HepG2 (cell line): ENCODE results near the gene LEFTY2. TPM values are rescaled to one million over a fixed set of nuclear protein-coding genes. Genes with fewer than 3 reads are reported as not detected.

Experiments used
- ARNTL ChIP-seq: sonication (generic); formaldehyde crosslinking; IDR thresholded peaks from 2 replicates; pipeline ENCODE4 v1.4.0; 2020; ENCODE audit warnings: mild to moderate bottlenecking, missing genetic modification reagents
- ATF7-NPFF ChIP-seq: sonication (generic); formaldehyde crosslinking; IDR thresholded peaks from 2 replicates; pipeline ENCODE4 v1.8.1; 2023; ENCODE audit warnings: mild to moderate bottlenecking, low read depth, missing genetic modification reagents, moderate library complexity
- MBNL3 ChIP-seq: fragments of 250-450 bp; sonication (Bioruptor Pico); conservative IDR thresholded peaks from 2 replicates; pipeline ENCODE4 v1.8.0; 2022; ENCODE audit warnings: mild to moderate bottlenecking, inconsistent platforms
- NPAS2 ChIP-seq: sonication (generic); formaldehyde crosslinking; IDR thresholded peaks from 2 replicates; pipeline ENCODE4 v1.8.0; 2022; ENCODE audit warnings: mild to moderate bottlenecking, missing genetic modification reagents, borderline replicate concordance
- PHF20 ChIP-seq: sonication (generic); formaldehyde crosslinking; IDR thresholded peaks from 2 replicates; pipeline ENCODE4 v1.5.0; 2020; ENCODE audit warnings: mild to moderate bottlenecking, missing genetic modification reagents
- RBM39 ChIP-seq: fragments of 200-400 bp; formaldehyde crosslinking; IDR thresholded peaks from one replicate; pipeline ENCODE4 v1.6.1; 2018; ENCODE audit warnings: antibody characterized with exemption, mild to moderate bottlenecking, low read depth, low read length; ENCODE audit not compliant: poor library complexity, severe bottlenecking
- RNF2 ChIP-seq: fragments of 450-650 bp; conservative IDR thresholded peaks from 2 replicates; pipeline ENCODE4 v1.6.1; 2016; ENCODE audit warnings: low read depth
- SNAI1 ChIP-seq: sonication (generic); formaldehyde crosslinking; IDR thresholded peaks from 2 replicates; pipeline ENCODE4 v1.5.0; 2020; ENCODE audit warnings: mild to moderate bottlenecking, missing genetic modification reagents, borderline replicate concordance
- SP2 ChIP-seq: sonication (generic); formaldehyde crosslinking; IDR thresholded peaks from 2 replicates; pipeline ENCODE4 v1.5.1; 2020; ENCODE audit warnings: mild to moderate bottlenecking, missing genetic modification reagents
- SSRP1 ChIP-seq: IDR thresholded peaks from 2 replicates; pipeline ENCODE4 v1.6.1; 2016; ENCODE audit warnings: control low read depth
- STAG1 ChIP-seq: sonication (generic); formaldehyde crosslinking; IDR thresholded peaks from 2 replicates; pipeline ENCODE4 v1.4.0; 2020; ENCODE audit warnings: missing genetic modification reagents
- TGIF2 ChIP-seq: IDR thresholded peaks from 2 replicates; pipeline ENCODE4 v1.6.1; 2016; ENCODE audit warnings: control low read depth, missing compliant biosample characterization
- TSC22D2 ChIP-seq: sonication (generic); formaldehyde crosslinking; IDR thresholded peaks from 2 replicates; pipeline ENCODE4 v1.5.1; 2020; ENCODE audit warnings: missing genetic modification reagents, mild to moderate bottlenecking, borderline replicate concordance
- U2AF1 ChIP-seq: fragments of 200-400 bp; formaldehyde crosslinking; optimal IDR thresholded peaks from 2 replicates; pipeline ENCODE3; 2017; ENCODE audit warnings: mild to moderate bottlenecking, low read depth, low read length
- ZFP62 ChIP-seq: sonication (generic); formaldehyde crosslinking; IDR thresholded peaks from 2 replicates; pipeline ENCODE4 v1.4.0; 2020; ENCODE audit warnings: missing genetic modification reagents
- ZMYM4 ChIP-seq: sonication (generic); formaldehyde crosslinking; IDR thresholded peaks from 2 replicates; pipeline ENCODE4 v1.8.1; 2023; ENCODE audit warnings: mild to moderate bottlenecking, missing genetic modification reagents
- ZNF180 ChIP-seq: sonication (generic); formaldehyde crosslinking; IDR thresholded peaks from 2 replicates; pipeline ENCODE4 v1.4.0; 2020; ENCODE audit warnings: low read depth, missing genetic modification reagents, borderline replicate concordance
- ZNF354B ChIP-seq: sonication (generic); formaldehyde crosslinking; IDR thresholded peaks from 2 replicates; pipeline ENCODE4 v1.8.0; 2022; ENCODE audit warnings: mild to moderate bottlenecking, missing genetic modification reagents
- ZNF432 ChIP-seq: sonication (generic); formaldehyde crosslinking; IDR thresholded peaks from 2 replicates; pipeline ENCODE4 v1.5.0; 2020; ENCODE audit warnings: missing genetic modification reagents, mild to moderate bottlenecking, borderline replicate concordance
- ZNF589 ChIP-seq: sonication (generic); formaldehyde crosslinking; conservative IDR thresholded peaks from 2 replicates; pipeline ENCODE4 v1.8.0; 2022; ENCODE audit warnings: mild to moderate bottlenecking, moderate library complexity, missing genetic modification reagents
- ZZZ3 ChIP-seq: sonication (generic); formaldehyde crosslinking; IDR thresholded peaks from 2 replicates; pipeline ENCODE4 v1.4.0; 2020; ENCODE audit warnings: missing genetic modification reagents, mild to moderate bottlenecking, borderline replicate concordance
- polyA plus RNA-seq, 8 experiments: library from polyadenylated mRNA; depleted of rRNA in 3 of 8; stranded (reverse) in 7 of 8; unstranded in 1 of 8; fragments of >200 nt; fragmentation: Illumina TruSeq in 4 of 8; extraction: Trizol in 4 of 8; gene quantifications; 2 replicates each; pipeline versions ENCODE4 v1.2.1 to v1.2.3, GENCODE V29; 2011 to 2016; ENCODE audit warnings: low read depth in 4 of 8, missing spikeins in 1 of 8, mixed read lengths in 1 of 8; ENCODE audit not compliant: insufficient read depth in 1 of 8
- total RNA-seq, 5 experiments: library from RNA; depleted of rRNA; stranded (reverse); fragments of >200 nt; fragmentation: Illumina TruSeq; extraction: Trizol; gene quantifications; 2 replicates each; pipeline ENCODE4 v1.2.3, GENCODE V29; 2016; ENCODE audit warnings: low read depth in 1 of 5
- TF ChIP-seq, protein P1 (sequence below): sonication (generic); formaldehyde crosslinking; IDR thresholded peaks from 2 replicates; pipeline ENCODE4 v1.8.0; 2023; ENCODE audit warnings: mild to moderate bottlenecking, missing genetic modification reagents
- TF ChIP-seq, protein P2 (sequence below): sonication (generic); formaldehyde crosslinking; IDR thresholded peaks from 2 replicates; pipeline ENCODE4 v1.5.0; 2020; ENCODE audit warnings: mild to moderate bottlenecking, low read depth, missing genetic modification reagents, borderline replicate concordance
- TF ChIP-seq, protein P3 (sequence below): IDR thresholded peaks from 2 replicates; pipeline ENCODE4 v1.6.1; 2018; ENCODE audit warnings: missing genetic modification reagents, mild to moderate bottlenecking, missing compliant biosample characterization
- TF ChIP-seq, protein P4 (sequence below): sonication (generic); formaldehyde crosslinking; IDR thresholded peaks from 2 replicates; pipeline ENCODE4 v1.5.0; 2020; ENCODE audit warnings: mild to moderate bottlenecking, missing genetic modification reagents, borderline replicate concordance

The LEFTY2 gene
- total and polyA plus RNA-seq, 2 of the 13 experiments (the other 11 are each of a cell fraction or from before 2014, with no cell fraction given), result 0.13 to 0.33 TPM

DNA sequence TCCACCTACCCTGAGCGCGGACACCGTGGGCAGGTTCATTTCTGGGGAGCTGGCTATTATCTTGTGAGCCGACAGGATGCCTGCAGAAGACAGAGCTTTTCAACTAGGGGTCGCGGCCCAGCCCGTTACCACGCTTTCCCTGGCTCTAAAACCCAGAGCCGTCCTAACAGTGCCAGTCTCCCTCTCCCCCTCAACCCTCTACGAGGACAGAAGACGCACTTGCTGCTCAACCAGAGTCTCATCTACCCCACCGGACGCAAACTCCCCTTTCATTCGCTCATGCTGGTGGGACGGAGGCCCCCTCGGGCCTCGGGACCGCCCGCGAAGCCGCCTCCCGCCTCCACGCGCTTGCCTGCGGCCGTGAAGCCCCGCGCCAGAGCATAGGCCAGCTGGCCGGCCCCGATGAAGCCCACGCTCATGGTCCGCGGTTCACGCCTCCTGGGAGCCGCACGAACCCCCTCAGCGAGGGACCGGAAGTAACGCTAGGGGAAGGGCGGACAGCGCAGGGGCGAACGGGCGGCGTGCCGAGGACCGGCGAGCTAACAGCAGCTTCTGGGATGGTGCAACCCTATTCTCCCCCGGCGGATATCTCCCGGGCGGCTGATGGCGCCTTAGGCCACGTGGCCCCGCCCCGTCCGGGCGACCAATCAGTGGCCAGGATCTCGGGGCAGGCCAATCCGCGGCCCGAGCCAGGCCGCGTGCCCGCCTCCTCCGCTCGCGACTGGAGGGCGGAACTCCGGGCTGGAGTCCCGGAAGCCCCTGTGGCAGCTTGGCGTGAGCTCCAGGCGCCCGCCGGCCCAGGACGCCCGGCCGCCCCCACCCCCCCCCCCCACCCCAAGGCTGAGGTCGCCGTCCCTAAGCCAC is 17.1 kb downstream of the LEFTY2 start, which contains the start of gene PYCR2 (continued):
- TF ChIP-seq, protein P1, sequence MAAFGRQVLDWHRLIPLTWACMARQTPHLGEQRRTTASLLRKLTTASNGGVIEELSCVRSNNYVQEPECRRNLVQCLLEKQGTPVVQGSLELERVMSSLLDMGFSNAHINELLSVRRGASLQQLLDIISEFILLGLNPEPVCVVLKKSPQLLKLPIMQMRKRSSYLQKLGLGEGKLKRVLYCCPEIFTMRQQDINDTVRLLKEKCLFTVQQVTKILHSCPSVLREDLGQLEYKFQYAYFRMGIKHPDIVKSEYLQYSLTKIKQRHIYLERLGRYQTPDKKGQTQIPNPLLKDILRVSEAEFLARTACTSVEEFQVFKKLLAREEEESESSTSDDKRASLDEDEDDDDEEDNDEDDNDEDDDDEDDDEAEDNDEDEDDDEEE (CRISPR knock-in tag), result peak; percentile 60; the same call in 1 of the 2 replicates
- TF ChIP-seq PHF20 (CRISPR knock-in tag) (peak; percentile 86), RNF2 (peak; percentile 83), ZNF589 (CRISPR knock-in tag) (no peak; the same call in 1 of the 2 replicates), TGIF2 (0 out of 2 replicates have a peak, but pooled peaks have one; percentile 25), SSRP1 (CRISPR knock-in tag) (no peak), STAG1 (CRISPR knock-in tag) (no peak), MBNL3 (CRISPR knock-in tag) (no peak), U2AF1 (no peak), ZZZ3 (CRISPR knock-in tag) (no peak), SP2 (peak; percentile 91), ZNF180 (CRISPR knock-in tag) (no peak), TSC22D2 (CRISPR knock-in tag) (0 out of 2 replicates have a peak, but pooled peaks have one; percentile 65), ZMYM4 (CRISPR knock-in tag) (peak; percentile 79), ZNF354B (CRISPR knock-in tag) (no peak), RBM39 (no peak), ZFP62 (CRISPR knock-in tag) (no peak), SNAI1 (CRISPR knock-in tag) (no peak; the same call in 1 of the 2 replicates), ATF7-NPFF (CRISPR knock-in tag) (peak; percentile 70), ZNF432 (CRISPR knock-in tag) (no peak), NPAS2 (no peak), ARNTL (CRISPR knock-in tag) (peak; percentile 64)
- TF ChIP-seq, protein P2, sequence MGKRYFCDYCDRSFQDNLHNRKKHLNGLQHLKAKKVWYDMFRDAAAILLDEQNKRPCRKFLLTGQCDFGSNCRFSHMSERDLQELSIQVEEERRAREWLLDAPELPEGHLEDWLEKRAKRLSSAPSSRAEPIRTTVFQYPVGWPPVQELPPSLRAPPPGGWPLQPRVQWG (CRISPR knock-in tag), result no peak
- TF ChIP-seq, protein P3, sequence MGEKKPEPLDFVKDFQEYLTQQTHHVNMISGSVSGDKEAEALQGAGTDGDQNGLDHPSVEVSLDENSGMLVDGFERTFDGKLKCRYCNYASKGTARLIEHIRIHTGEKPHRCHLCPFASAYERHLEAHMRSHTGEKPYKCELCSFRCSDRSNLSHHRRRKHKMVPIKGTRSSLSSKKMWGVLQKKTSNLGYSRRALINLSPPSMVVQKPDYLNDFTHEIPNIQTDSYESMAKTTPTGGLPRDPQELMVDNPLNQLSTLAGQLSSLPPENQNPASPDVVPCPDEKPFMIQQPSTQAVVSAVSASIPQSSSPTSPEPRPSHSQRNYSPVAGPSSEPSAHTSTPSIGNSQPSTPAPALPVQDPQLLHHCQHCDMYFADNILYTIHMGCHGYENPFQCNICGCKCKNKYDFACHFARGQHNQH, result peak; percentile 63; the same call in 1 of the 2 replicates
- TF ChIP-seq, protein P4, sequence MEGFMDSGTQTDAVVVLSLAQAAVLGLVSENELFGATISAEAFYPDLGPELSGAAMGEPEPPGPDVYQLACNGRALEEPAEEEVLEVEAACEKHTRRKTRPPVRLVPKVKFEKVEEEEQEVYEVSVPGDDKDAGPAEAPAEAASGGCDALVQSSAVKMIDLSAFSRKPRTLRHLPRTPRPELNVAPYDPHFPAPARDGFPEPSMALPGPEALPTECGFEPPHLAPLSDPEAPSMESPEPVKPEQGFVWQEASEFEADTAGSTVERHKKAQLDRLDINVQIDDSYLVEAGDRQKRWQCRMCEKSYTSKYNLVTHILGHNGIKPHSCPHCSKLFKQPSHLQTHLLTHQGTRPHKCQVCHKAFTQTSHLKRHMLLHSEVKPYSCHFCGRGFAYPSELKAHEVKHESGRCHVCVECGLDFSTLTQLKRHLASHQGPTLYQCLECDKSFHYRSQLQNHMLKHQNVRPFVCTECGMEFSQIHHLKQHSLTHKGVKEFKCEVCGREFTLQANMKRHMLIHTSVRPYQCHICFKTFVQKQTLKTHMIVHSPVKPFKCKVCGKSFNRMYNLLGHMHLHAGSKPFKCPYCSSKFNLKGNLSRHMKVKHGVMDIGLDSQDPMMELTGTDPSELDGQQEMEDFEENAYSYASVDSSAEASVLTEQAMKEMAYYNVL (CRISPR knock-in tag), result 0 out of 2 replicates have a peak, but pooled peaks have one; percentile 56
